ENCODE results near the gene GAS6. TPM values are rescaled to one million over a fixed set of nuclear protein-coding genes. Genes with fewer than 3 reads are reported as not detected.

Gene GAS6
- total RNA-seq, 6 donors from 2014 or later, result 129 to 299 (median 180) TPM

DNA sequence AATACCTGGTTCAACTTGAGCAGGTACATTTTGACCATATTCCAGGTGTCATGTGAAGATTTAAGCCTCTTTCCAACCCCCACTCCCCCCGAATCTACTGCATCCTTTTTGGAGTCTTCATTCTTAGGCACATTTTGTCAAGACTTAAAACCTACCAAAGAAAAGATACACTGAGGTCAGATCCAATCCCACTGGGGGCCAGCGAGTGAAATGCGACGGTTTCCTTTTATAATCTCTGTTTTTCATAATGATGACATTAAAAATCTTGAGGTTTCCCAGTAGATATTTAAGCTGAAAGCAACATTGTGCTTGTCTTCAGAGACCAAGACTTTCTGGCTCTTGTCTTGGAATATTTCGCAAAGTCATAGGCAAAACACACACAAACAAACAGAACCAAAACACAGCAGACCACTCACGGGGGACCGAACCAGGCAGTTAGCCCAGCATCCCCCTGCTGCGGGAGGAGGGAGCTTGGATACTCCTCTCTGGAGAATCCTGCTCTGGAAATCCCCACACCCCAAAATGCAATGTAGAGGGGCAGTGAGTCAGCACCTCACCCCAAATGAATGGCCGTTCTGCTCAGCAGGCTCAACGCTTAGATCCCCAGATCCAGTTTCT is 506 bp upstream of the GAS6 start:
- DNase-seq (no peak), ATAC-seq (ENCODE audit: low FRiP score in 2 of 2) (no peak)
- Histone ChIP-seq H3K27ac (peak overlapping the region; percentile 68 to 90 (median 85)), H3K9me3 (no peaks in the 10 kb centered on the region), H3K36me3 (no peaks in the 10 kb centered on the region), H3K4me3 (peak overlapping the region in 3 of 4 donors; percentile 81 to 86 (median 86)), H3K27me3 (peaks cover 0 to 12% (median 0%) of the 10 kb centered on the region in 4 donors), H3K4me1 (peaks cover 30 to 52% (median 34%) of the 10 kb centered on the region in 4 donors)
- TF ChIP-seq POLR2AphosphoS5 (IDR thresholded peaks at IDR 0.05), result no peak
- TF ChIP-seq POLR2A (IDR thresholded peaks at IDR 0.05), result no peak
- TF ChIP-seq EP300 (IDR thresholded peaks at IDR 0.05), result no peak
- TF ChIP-seq, protein P1, sequence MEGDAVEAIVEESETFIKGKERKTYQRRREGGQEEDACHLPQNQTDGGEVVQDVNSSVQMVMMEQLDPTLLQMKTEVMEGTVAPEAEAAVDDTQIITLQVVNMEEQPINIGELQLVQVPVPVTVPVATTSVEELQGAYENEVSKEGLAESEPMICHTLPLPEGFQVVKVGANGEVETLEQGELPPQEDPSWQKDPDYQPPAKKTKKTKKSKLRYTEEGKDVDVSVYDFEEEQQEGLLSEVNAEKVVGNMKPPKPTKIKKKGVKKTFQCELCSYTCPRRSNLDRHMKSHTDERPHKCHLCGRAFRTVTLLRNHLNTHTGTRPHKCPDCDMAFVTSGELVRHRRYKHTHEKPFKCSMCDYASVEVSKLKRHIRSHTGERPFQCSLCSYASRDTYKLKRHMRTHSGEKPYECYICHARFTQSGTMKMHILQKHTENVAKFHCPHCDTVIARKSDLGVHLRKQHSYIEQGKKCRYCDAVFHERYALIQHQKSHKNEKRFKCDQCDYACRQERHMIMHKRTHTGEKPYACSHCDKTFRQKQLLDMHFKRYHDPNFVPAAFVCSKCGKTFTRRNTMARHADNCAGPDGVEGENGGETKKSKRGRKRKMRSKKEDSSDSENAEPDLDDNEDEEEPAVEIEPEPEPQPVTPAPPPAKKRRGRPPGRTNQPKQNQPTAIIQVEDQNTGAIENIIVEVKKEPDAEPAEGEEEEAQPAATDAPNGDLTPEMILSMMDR (IDR thresholded peaks at IDR 0.05), result no peak
- 18 to 26% methylated on average over 10 of the region's 10 CpGs for WGBS, 2 donors

DNA sequence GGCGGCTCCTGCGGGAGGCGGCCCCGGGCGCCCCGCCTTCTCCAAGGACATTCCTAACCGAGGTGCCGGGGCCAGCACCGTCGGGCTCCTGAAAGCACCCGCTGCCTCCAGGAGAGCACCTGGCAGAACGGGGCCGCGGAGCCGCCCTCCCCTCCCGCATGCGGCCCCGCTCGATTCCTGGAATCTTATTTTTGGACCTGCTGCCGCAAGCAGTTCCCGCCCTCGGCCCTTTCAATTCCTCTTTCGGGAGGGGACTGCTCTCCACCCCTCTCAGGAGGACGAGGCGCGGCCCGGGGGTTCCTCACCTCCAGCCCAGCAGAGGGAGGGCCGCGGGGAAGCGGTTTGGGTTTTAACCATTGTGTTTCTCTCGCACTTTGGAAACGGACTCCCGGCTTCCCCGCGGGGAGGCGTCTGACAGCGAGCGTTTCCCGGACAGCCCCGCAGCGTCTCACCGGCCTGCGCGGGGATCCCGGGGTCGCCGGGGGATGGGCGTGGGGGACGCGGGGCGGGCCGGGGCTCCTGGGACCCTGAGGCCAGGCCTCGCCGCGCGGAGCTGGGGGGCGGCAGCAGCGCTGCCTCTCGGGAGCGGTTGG is 849 bp downstream of the GAS6 start:
- Histone ChIP-seq H3K9me3 (no peaks in the 10 kb centered on the region), H3K4me1 (peaks cover 30 to 52% (median 35%) of the 10 kb centered on the region in 4 donors), H3K4me3 (peak overlapping the region; percentile 80 to 86 (median 84)), H3K36me3 (no peaks in the 10 kb centered on the region), H3K27ac (peak overlapping the region; percentile 83 to 91 (median 88)), H3K27me3 (peaks cover 0 to 12% (median 0%) of the 10 kb centered on the region in 4 donors)
- TF ChIP-seq POLR2A (IDR thresholded peaks at IDR 0.05) (peak in 3 of 4 donors; percentile 23 to 36 (median 27)), POLR2AphosphoS5 (IDR thresholded peaks at IDR 0.05) (peak in 1 of 2 donors; percentile 14), EP300 (IDR thresholded peaks at IDR 0.05) (peak in 2 of 4 donors; percentile 15 to 62)
- TF ChIP-seq, protein P1 (IDR thresholded peaks at IDR 0.05), result no peak
- 3 to 4% methylated on average over 5 to 48 of the region's 60 CpGs for WGBS, 2 donors
- DNase-seq (peak; percentile 57 to 91), ATAC-seq (ENCODE audit: low FRiP score in 2 of 2) (peak; percentile 64 to 69)

DNA sequence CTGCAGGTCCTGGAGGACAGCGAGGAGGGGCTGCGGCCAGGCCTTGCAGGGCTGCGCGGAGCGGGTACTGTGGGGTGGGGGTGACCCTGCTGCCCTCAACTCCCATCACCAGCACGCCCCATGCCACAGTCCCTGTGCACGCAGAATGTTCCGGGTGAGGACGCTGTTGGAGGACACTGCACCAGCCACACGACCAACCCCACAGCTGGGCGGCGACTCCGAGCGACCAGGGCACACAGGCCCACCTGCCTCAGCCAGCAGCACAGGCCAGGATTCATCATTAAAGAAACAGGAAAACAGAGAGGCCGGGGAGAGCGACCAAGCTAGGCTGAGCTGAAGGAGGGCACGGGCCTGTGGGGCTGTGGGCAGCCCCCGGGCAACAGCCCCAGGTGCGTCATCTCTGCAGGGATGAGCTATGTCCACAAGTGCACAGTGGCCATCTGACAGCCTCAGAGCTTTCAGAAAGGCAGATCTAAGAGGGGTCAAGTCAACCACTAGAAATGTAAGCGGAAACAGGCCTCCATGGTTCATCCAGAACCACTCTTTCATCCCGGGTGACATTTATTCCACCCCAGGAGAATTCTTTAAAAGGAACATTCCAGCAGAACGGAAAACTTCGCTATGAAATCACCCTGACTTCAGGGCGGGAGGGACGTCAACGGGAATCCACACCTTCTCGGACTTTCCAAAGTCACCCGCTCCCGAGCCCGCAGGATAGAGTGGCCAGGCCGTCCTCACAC is 1.5 kb downstream of the GAS6 start:
- DNase-seq, result peak in 1 of 2 donors; percentile 66
- H3K4me3 ChIP-seq, result peak overlapping the region; percentile 80 to 86 (median 84)
- 63 to 68% methylated on average over 17 to 31 of the region's 31 CpGs for WGBS, 2 donors

DNA sequence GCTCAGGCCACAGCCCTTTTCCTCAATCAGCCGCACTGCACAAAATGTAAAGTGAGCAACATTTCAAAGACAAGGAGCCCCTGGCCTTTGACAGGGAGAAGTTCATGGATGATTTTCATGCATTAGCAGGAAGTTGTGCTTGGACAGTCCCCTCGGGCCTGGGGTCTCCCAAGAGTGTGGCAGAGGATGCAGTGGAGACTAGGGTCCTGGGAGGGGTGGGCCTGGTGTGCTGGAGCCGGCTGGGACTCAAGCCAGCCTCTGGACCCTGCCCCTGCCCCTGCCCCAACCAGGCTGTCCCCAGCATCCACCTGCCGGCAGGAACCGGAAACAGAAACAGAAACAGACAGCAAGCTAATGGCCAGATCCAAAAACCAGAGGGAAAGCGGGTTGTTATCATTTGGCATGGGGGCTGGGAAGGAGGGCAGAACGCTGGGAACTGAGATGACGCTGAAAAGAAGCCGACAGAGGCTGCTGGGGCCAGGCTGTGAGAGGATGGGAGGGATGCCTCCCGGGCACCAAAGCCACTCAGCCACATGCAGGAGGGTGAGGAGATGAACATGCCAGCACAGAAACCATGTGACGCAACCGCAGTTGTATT is 2.3 kb downstream of the GAS6 start:
- Histone ChIP-seq H3K27ac (peak overlapping the region; percentile 69 to 91 (median 85)), H3K4me3 (peak overlapping the region in 2 of 4 donors; percentile 81 to 86), H3K4me1 (peaks cover 39 to 65% (median 45%) of the 10 kb centered on the region in 4 donors), H3K27me3 (peaks cover 0 to 12% (median 0%) of the 10 kb centered on the region in 4 donors), H3K9me3 (no peaks in the 10 kb centered on the region), H3K36me3 (no peaks in the 10 kb centered on the region)
- TF ChIP-seq, protein P1 (IDR thresholded peaks at IDR 0.05), result no peak
- TF ChIP-seq POLR2A (IDR thresholded peaks at IDR 0.05) (no peak), POLR2AphosphoS5 (IDR thresholded peaks at IDR 0.05) (no peak), EP300 (IDR thresholded peaks at IDR 0.05) (no peak)
- 63 to 73% methylated on average over 11 to 12 of the region's 12 CpGs for WGBS, 2 donors
- ATAC-seq (ENCODE audit: low FRiP score in 2 of 2) (no peak), DNase-seq (no peak)

More for the DNA sequence above, 1.5 kb downstream of the GAS6 start:
- no peak for ATAC-seq (ENCODE audit: low FRiP score in 2 of 2)
- TF ChIP-seq EP300 (IDR thresholded peaks at IDR 0.05) (no peak), POLR2A (IDR thresholded peaks at IDR 0.05) (no peak), POLR2AphosphoS5 (IDR thresholded peaks at IDR 0.05) (no peak)
- TF ChIP-seq, protein P1 (IDR thresholded peaks at IDR 0.05), result no peak
- no peaks in the 10 kb centered on the region for H3K36me3 ChIP-seq
- H3K9me3 ChIP-seq, result no peaks in the 10 kb centered on the region
- peaks cover 32 to 57% (median 38%) of the 10 kb centered on the region in 4 donors for H3K4me1 ChIP-seq
- peaks cover 0 to 12% (median 0%) of the 10 kb centered on the region in 4 donors for H3K27me3 ChIP-seq
- peak overlapping the region; percentile 83 to 91 (median 88) for H3K27ac ChIP-seq

All from upper lobe of left lung (tissue), 6 donors.